ENCODE data around the gene ZNF234. TPM values are rescaled to one million over a fixed set of nuclear protein-coding genes. Genes with fewer than 3 reads are reported as not detected.

Gene ZNF234
- total and polyA plus RNA-seq, 2 of the 8 experiments (the other 6 are each of a cell fraction or from before 2014, with no cell fraction given), result 1.9 to 12.3 TPM

GRCh38 chr19:44092108-44092507 lies 49.2 kb upstream of the ZNF234 start (continued):
- TF ChIP-seq CTCF (IDR thresholded peaks at IDR 0.05; ENCODE audit: control extremely low read depth in 1 of 3, insufficient read depth in 1 of 3, low read depth in 1 of 3, low read length in 3 of 3) (no peak), RAD21 (IDR thresholded peaks at IDR 0.05 in 1 of 2, conservative IDR thresholded peaks at IDR 0.05 in 1 of 2; ENCODE audit: low read depth in 2 of 2, low read length in 2 of 2) (no peak), TAF7 (optimal IDR thresholded peaks at IDR 0.05; ENCODE audit: borderline replicate concordance, low read depth, low read length) (no peak)
- TF ChIP-seq, protein P1, sequence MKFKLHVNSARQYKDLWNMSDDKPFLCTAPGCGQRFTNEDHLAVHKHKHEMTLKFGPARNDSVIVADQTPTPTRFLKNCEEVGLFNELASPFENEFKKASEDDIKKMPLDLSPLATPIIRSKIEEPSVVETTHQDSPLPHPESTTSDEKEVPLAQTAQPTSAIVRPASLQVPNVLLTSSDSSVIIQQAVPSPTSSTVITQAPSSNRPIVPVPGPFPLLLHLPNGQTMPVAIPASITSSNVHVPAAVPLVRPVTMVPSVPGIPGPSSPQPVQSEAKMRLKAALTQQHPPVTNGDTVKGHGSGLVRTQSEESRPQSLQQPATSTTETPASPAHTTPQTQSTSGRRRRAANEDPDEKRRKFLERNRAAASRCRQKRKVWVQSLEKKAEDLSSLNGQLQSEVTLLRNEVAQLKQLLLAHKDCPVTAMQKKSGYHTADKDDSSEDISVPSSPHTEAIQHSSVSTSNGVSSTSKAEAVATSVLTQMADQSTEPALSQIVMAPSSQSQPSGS (IDR thresholded peaks at IDR 0.05; ENCODE audit: low read length), result no peak
